Mammary epithelial cell (primary cell): ENCODE measurements around the gene RPS21.

Experiments used
- CTCF ChIP-seq, 2 donors: IDR thresholded peaks in 1 of 2; conservative IDR thresholded peaks in 1 of 2; 2 replicates each; pipeline ENCODE4 v1.5.1; 2011 to 2012; ENCODE audit warnings: inconsistent platforms in 2 of 2, low read length in 2 of 2, mild to moderate bottlenecking in 2 of 2, control low read depth in 1 of 2, low read depth in 1 of 2; ENCODE audit not compliant: insufficient read depth in 1 of 2; ENCODE audit errors: extremely low read depth in 1 of 2
- EZH2 ChIP-seq: IDR thresholded peaks from 2 replicates; pipeline ENCODE4 v1.6.1; 2012; ENCODE audit warnings: low read length, inconsistent platforms, borderline replicate concordance

GRCh38 chr20:62393830-62394229 is 6.9 kb downstream of the RPS21 start:
- no peak for TF ChIP-seq CTCF (conservative IDR thresholded peaks at IDR 0.05 in 1 of 2, IDR thresholded peaks at IDR 0.05 in 1 of 2; ENCODE audit: extremely low read depth in 1 of 2, insufficient read depth in 1 of 2, low read depth in 1 of 2, low read length in 2 of 2)
- TF ChIP-seq EZH2 = no peak
